Lower leg skin (tissue), 4 donors: ENCODE results near the gene DPP6. TPM values are rescaled to one million over a fixed set of nuclear protein-coding genes. Genes with fewer than 3 reads are reported as not detected.
A peak's percentile ranks its signal among the peaks of the same experiment; 100 is the strongest.
"Not testable (repeated sequence)": the region's sequence is repeated elsewhere in the genome, so short reads cannot be mapped to it uniquely, and the experiment has no call there.

Source experiments
- DNase-seq, 2 donors: peaks; one replicate each; pipeline ENCODE4 v3.0.0-alpha.2; 2019; ENCODE audit warnings: low spot score in 2 of 2
- H3K4me3 ChIP-seq: fragments of 200-600 bp; sonication (generic); 2 replicates; pipeline ENCODE4 v1.5.1; 2017; ENCODE audit warnings: mild to moderate bottlenecking, low read depth; ENCODE audit not compliant: poor library complexity, severe bottlenecking
- WGBS, 2 donors: methylation state at CpG; one replicate each; pipeline ENCODE4 v1.1.5; 2018; 5-methylcytosine and 5-hydroxymethylcytosine counted together
- intact Hi-C: fragments of 100-400 bp; cut with DNase I; formaldehyde crosslinking; loops from one replicate; pipeline ENCODE4 v1.15.0; 2023; ENCODE audit warnings: low total_unique reads
- total RNA-seq, 4 donors: library from RNA; depleted of rRNA; stranded (reverse); fragments of >200 nt; gene quantifications; one replicate each; pipeline ENCODE4 v1.1.0, GENCODE V29; 2016

Gene DPP6
- total RNA-seq, 4 donors from 2014 or later, result 1.0 to 4.5 (median 2.9) TPM

DNA sequence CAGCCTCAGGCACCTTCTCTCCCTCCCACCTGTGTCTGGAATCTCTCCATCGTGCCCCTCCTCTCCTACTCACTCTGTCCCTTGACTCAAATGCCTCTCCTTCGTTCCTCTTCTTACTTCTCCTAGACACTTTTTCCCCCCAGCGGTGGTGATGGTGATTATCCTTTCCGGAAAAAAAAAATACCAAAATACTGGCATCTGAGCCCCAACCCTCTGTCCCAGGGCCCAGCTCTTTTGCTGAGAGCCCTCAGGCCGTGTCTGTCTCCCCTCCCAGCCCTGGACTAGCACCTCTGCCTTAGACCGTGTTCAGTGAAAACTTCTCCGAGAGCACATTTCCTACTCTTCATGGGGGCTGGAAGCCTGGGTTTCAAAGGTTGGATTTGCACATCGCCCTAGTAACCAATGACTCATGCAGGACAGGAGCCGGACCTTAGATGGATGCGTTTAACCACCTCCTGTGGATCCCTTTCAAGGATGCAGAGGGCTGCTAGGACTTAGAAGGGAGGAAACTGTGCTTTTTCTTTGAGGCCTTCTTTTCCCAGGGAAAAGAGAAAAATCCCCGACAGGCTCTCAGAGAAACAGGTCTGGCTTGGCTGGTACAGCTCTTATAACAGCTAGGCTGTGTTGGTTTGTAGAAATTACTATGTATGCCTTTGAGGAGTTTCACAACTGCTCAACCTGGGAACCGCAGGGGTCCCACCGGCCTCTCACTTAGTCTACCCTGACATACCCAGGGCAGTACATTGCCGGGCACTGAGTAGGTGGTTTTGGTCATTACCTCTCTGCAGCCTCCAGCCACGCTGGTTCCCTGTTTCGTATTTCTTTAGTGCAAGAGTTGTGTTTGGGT is 1.5 kb downstream of the DPP6 start:
- DNase-seq, H3K4me3 ChIP-seq, intact Hi-C loops: not testable (repeated sequence)
- WGBS, 2 donors, result 32 to 39% methylated on average over 9 to 12 of the region's 16 CpGs

DNA sequence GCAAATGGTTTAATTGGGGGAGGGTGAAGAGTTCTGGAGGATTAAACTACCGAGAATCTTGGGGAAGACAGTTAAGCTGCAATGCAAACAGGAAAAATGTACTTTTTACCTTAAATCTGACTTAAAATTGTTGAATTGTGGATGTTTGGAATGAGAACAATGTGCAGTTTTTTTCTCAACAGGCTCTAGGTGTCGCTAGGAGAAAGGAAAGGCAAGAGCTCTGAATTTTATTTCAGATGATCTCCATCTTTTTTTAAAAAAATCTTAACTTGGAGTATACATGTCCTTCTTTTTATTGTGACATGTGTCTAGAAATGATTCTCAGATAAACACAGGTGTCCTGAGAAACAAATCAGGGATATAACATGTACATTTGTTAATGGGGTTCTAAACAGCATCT is 2.5 kb downstream of the DPP6 start:
- H3K4me3 ChIP-seq, DNase-seq, intact Hi-C loops: not testable (repeated sequence)
- WGBS, 2 donors, result 0 to 3% methylated on average over 1 to 2 of the region's 2 CpGs

GRCh38 chr7:154055491-154056106 is 3.4 kb downstream of the DPP6 start:
- H3K4me3 ChIP-seq, DNase-seq, intact Hi-C loops: not testable (repeated sequence)
- WGBS, 2 donors, result 12 to 15% methylated on average over 8 to 9 of the region's 9 CpGs

- DNase-seq, H3K4me3 ChIP-seq, intact Hi-C loops: not testable (repeated sequence)
- WGBS, 2 donors, result 92 to 98% methylated on average over 8 of the region's 14 CpGs
Measured at GRCh38 chr7:154058783-154059182, 6.6 kb downstream of the DPP6 start.

DNA sequence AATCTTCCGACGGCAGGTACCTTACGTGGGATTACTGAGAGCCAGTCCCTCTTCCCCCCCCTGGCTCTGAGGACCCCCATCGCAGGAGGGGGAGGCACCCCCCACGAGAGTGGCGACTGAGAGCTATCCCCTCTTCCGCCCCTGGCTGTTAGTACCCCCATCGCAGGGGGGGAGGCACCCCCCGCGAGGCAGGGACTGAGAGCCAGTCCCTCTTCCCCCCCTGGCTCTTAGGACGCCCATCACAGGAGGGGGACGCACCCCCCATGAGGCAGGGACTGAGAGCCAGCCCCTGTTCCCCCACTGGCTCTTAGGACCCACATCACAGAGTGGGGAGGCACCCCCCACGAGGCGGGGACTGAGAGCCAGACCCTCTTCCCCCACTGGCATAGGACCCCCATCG is 8.4 kb downstream of the DPP6 start:
- intact Hi-C loops, H3K4me3 ChIP-seq, DNase-seq: not testable (repeated sequence)
- WGBS, 2 donors, result 87 to 88% methylated on average over 10 to 14 of the region's 15 CpGs

DNA sequence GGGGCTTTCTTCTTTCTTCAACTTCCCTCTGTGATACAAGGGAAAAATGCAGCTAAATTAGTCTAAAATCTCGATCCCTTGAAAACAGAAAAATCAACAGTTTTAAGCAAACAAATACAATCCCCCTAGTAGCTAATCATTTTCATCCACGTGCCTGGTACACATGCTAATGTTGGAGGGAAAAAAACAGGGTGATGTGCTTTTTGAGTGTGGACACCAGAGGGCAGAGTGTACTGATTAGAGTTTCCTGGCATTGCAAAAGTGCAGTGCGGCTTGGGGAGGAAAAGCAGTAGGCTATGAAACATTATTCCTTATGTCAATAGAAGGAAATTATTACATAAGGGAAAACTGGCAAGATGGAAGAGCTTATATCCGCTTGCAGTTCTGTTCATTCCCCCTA is 19.6 kb downstream of the DPP6 start:
- DNase-seq, intact Hi-C loops, H3K4me3 ChIP-seq: not testable (repeated sequence)
- 4 to 11% methylated on average over 4 of the region's 4 CpGs for WGBS, 2 donors

- DNase-seq, result peak in 1 of 2 donors; percentile 69
- WGBS, 2 donors, result 77 to 85% methylated on average over 14 to 15 of the region's 15 CpGs
- intact Hi-C loops, H3K4me3 ChIP-seq: not testable (repeated sequence)
Measured at GRCh38 chr7:154072395-154073181, 20.4 kb downstream of the DPP6 start.

- intact Hi-C loops, H3K4me3 ChIP-seq, DNase-seq: not testable (repeated sequence)
- 53 to 64% methylated on average over 2 of the region's 2 CpGs for WGBS, 2 donors
Measured at GRCh38 chr7:154078523-154078922, 26.3 kb downstream of the DPP6 start.

GRCh38 chr7:154080249-154080648 is 28.1 kb downstream of the DPP6 start:
- WGBS, 2 donors, result 84 to 86% methylated on average over 3 of the region's 3 CpGs

DNA sequence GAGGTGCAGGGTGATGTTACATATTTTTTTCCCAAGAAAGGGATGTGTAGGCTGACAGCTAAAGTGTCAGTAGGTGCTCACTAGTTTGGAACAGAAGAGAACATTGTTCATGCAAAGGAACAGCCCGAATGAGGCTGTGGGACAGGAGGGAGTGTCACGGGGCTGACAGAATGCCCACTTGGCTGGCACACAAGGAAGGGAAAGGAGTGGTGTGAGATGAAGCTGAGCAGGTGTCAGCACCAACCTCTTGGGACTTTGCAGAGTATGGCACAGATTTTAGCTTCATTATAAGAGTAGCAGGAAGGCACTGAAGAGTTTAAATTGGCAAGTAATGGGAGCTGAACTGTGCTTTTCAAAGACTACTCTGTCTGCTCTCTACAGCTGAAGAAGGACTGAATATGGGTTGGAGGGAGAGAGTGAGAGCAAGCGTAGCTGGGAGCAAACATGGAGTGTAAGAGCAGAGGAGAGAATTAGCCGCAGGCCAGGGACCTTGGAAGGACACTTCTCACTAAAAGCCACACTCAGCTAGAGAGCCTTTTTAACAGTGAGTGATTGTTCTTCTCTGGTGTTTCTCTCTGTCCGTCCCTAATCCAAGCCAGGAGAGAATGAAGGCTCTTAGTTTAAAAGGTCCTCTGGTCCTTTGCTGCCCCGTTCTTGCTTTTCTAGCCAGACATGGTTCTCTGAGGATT is 35.0 kb downstream of the DPP6 start:
- WGBS, 2 donors, result 66 to 72% methylated on average over 4 to 6 of the region's 6 CpGs
- intact Hi-C loops, H3K4me3 ChIP-seq, DNase-seq: not testable (repeated sequence)

More at GRCh38 chr7:154080249-154080648, 28.1 kb downstream of the DPP6 start:
- DNase-seq, H3K4me3 ChIP-seq, intact Hi-C loops: not testable (repeated sequence)

DNA sequence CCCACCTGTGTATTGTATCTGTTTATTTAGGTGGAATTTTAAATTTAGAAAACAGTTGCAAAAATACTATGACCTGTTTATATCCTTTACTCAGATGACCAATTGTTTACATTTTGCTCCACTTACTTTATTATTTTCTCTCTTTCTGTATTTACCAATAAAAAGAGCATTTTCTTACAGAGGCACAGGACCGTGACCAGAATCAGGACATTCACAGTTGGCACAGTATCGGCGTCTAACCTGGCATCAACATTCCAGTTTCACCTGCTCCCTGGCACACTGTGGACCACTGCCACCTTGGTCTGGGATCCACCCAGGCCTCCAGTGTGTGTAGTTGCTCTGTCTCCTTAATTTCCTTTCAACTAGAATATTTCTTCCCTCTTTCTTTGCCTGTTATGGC is 39.9 kb downstream of the DPP6 start:
- H3K4me3 ChIP-seq, DNase-seq, intact Hi-C loops: not testable (repeated sequence)
- WGBS, 2 donors, result 71 to 87% methylated on average over 3 of the region's 3 CpGs

GRCh38 chr7:154095201-154095600 is 43.0 kb downstream of the DPP6 start:
- DNase-seq, intact Hi-C loops, H3K4me3 ChIP-seq: not testable (repeated sequence)
- WGBS, 2 donors, result 41 to 57% methylated on average over 7 to 8 of the region's 9 CpGs

DNA sequence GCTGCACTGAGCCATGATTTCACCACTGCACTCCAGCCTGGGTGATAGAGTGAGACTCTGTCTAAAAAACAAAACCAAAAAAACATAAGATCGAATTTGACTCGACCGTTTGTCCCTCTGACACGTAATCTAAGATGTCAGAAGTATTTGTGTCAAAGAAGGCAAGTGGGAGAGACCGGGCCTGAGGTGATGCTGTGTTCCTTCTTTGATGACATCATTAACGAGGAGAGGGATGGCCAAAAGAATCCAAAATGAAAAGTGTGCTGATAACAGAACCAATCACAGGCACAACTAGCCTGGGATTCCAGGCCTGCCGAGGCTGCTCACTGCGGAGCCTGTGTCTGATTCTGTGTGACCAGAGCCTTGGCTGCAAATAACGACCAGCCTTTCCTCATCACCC is 52.9 kb downstream of the DPP6 start:
- WGBS, 2 donors, result 78 to 86% methylated on average over 9 of the region's 9 CpGs
- intact Hi-C loops, result not testable (repeated sequence)

GRCh38 chr7:154109615-154110014 is 57.4 kb downstream of the DPP6 start:
- intact Hi-C loops, result not testable (repeated sequence)
- no CpG with 5 or more reads among the region's 3 CpGs for WGBS, 2 donors

More for the DNA sequence above, 52.9 kb downstream of the DPP6 start:
- not testable (repeated sequence) for H3K4me3 ChIP-seq, DNase-seq

More at GRCh38 chr7:154109615-154110014, 57.4 kb downstream of the DPP6 start:
- not testable (repeated sequence) for DNase-seq, H3K4me3 ChIP-seq
